Lung (tissue), 12 donors: ENCODE measurements around the gene AURKA. TPM values are rescaled to one million over a fixed set of nuclear protein-coding genes. Genes with fewer than 3 reads are reported as not detected.

Experiments
- ATAC-seq: fragments of 200-7000 bp; cut with Tn5 transposase; one replicate; pipeline ENCODE4 v1.9.1; 2020; ENCODE audit warnings: moderate number of reproducible peaks; ENCODE audit not compliant: insufficient read depth, low FRiP score
- DNase-seq, 3 donors: peaks; one replicate each; pipeline ENCODE4 v3.0.0-alpha.2; 2013 to 2017
- H3K27ac ChIP-seq, 2 donors: one replicate each; pipeline ENCODE4 v1.5.1; 2013; ENCODE audit warnings: mild to moderate bottlenecking in 2 of 2, moderate library complexity in 2 of 2, control low read depth in 1 of 2, inconsistent platforms in 1 of 2, low read depth in 1 of 2, low read length in 1 of 2
- H3K27me3 ChIP-seq, 3 donors: one replicate each; pipeline ENCODE4 v1.5.1; 2013; ENCODE audit warnings: low read length in 2 of 3; ENCODE audit not compliant: control insufficient read depth in 3 of 3, insufficient read depth in 3 of 3
- H3K36me3 ChIP-seq, 4 donors: one replicate each; pipeline ENCODE4 v1.5.1; 2013; ENCODE audit warnings: low read length in 4 of 4, mild to moderate bottlenecking in 1 of 4, moderate library complexity in 1 of 4; ENCODE audit not compliant: control insufficient read depth in 4 of 4, insufficient read depth in 4 of 4
- H3K4me1 ChIP-seq, 5 donors: one replicate each; pipeline ENCODE4 v1.5.1; 2013; ENCODE audit warnings: low read length in 5 of 5, mild to moderate bottlenecking in 2 of 5, moderate library complexity in 1 of 5; ENCODE audit not compliant: control insufficient read depth in 5 of 5, insufficient read depth in 5 of 5
- H3K4me3 ChIP-seq: one replicate; pipeline ENCODE4 v1.5.1; 2013; ENCODE audit warnings: mild to moderate bottlenecking, control low read depth, moderate library complexity
- H3K9ac ChIP-seq, 2 donors: one replicate each; pipeline ENCODE4 v1.5.1; 2013; ENCODE audit warnings: low read length in 2 of 2, control low read depth in 1 of 2; ENCODE audit not compliant: insufficient read depth in 1 of 2
- H3K9me3 ChIP-seq, 4 donors: one replicate each; pipeline ENCODE4 v1.5.1; 2013; ENCODE audit warnings: low read length in 3 of 4, mild to moderate bottlenecking in 1 of 4, moderate library complexity in 1 of 4; ENCODE audit not compliant: control insufficient read depth in 4 of 4, insufficient read depth in 3 of 4
- WGBS, 2 donors: extraction: QIAGEN DNeasy Blood & Tissue Kit; methylation state at CpG; one replicate each; pipeline ENCODE4 v1.1.7; 2013; 5-methylcytosine and 5-hydroxymethylcytosine counted together
- polyA plus RNA-seq, 2 donors: library from polyadenylated mRNA; stranded (reverse); fragments of 200-250 nt; gene quantifications; one replicate each; pipeline ENCODE4 v1.2.1, GENCODE V29; 2013
- total RNA-seq, 2 donors: library from RNA; depleted of rRNA in 1 of 2; stranded (reverse); fragments of >200 nt in 1 of 2; gene quantifications; one replicate each; pipeline ENCODE4 v1.2.1, GENCODE V29; 2014 to 2021
- TF ChIP-seq, protein P1 (sequence below): IDR thresholded peaks from 2 replicates; pipeline ENCODE4 v1.5.1; 2012; ENCODE audit warnings: mild to moderate bottlenecking; ENCODE audit errors: control extremely low read depth, extremely low read depth
- donor health status: control.
- donor health status: control.
- donor health status: Bipolar disorder and iron deficiency.
- donor health status: healthy.
- donor health status: DM: yes; HTN: yes; CAD: no.

AURKA gene
- total and polyA plus RNA-seq, 4 donors = 1.5 to 6.2 (median 3.2) TPM

GRCh38 chr20:56350842-56351241, 41.2 kb downstream of the AURKA start:
- Histone ChIP-seq H3K36me3 (no peaks in the 10 kb centered on the region), H3K9ac (no peak overlapping the region), H3K4me3 (no peak overlapping the region), H3K27ac (no peak overlapping the region), H3K27me3 (no peaks in the 10 kb centered on the region), H3K4me1 (peaks cover 0 to 18% (median 6%) of the 10 kb centered on the region in 5 donors), H3K9me3 (peaks cover 0 to 3% (median 0%) of the 10 kb centered on the region in 4 donors)
- TF ChIP-seq, protein P1, sequence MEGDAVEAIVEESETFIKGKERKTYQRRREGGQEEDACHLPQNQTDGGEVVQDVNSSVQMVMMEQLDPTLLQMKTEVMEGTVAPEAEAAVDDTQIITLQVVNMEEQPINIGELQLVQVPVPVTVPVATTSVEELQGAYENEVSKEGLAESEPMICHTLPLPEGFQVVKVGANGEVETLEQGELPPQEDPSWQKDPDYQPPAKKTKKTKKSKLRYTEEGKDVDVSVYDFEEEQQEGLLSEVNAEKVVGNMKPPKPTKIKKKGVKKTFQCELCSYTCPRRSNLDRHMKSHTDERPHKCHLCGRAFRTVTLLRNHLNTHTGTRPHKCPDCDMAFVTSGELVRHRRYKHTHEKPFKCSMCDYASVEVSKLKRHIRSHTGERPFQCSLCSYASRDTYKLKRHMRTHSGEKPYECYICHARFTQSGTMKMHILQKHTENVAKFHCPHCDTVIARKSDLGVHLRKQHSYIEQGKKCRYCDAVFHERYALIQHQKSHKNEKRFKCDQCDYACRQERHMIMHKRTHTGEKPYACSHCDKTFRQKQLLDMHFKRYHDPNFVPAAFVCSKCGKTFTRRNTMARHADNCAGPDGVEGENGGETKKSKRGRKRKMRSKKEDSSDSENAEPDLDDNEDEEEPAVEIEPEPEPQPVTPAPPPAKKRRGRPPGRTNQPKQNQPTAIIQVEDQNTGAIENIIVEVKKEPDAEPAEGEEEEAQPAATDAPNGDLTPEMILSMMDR = no peak
- ATAC-seq = no peak
- WGBS, 2 donors = 57 to 65% methylated on average over 2 of the region's 2 CpGs
- DNase-seq = no peak

DNA sequence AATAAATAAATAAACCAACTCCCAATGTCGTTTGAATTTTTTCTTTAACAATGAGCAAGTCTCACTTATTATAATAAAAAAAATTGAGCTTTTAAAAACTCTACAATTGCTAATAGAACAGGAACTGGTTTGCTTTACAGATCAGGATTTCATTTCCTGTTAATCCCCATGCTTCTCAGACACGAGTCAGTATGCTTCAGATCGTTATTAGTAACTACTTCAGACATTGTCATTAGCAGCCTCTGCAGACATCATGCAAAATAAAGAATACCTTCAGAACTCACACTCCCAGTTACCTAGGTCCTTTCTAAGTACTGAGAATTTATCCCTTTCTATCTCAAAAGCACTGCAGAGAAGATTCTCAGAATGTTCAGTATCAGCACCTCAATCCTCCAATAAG, 43.3 kb downstream of the AURKA start:
- TF ChIP-seq, protein P1 = no peak
- H3K9me3 ChIP-seq = peaks cover 0 to 6% (median 0%) of the 10 kb centered on the region in 4 donors
- no peak for ATAC-seq
- DNase-seq = no peak
- H3K4me3 ChIP-seq = no peak overlapping the region
- no peak overlapping the region for H3K27ac ChIP-seq
- no peaks in the 10 kb centered on the region for H3K36me3 ChIP-seq
- peaks cover 0 to 18% (median 6%) of the 10 kb centered on the region in 5 donors for H3K4me1 ChIP-seq
- H3K27me3 ChIP-seq = peaks cover 0 to 11% (median 0%) of the 10 kb centered on the region in 3 donors
- WGBS, 2 donors = 2 to 4% methylated on average over 3 of the region's 3 CpGs
- peak overlapping the region in 1 of 2 donors; percentile 3 for H3K9ac ChIP-seq

- DNase-seq (peak; percentile 22 to 65 (median 62)), ATAC-seq (no peak)
- peak overlapping the region in 1 of 2 donors; percentile 3 for H3K9ac ChIP-seq
- TF ChIP-seq, protein P1 = no peak
- H3K27ac ChIP-seq = no peak overlapping the region
- peaks cover 0 to 5% (median 0%) of the 10 kb centered on the region in 4 donors for H3K9me3 ChIP-seq
- H3K27me3 ChIP-seq = peaks cover 0 to 16% (median under 1%) of the 10 kb centered on the region in 3 donors
- no peaks in the 10 kb centered on the region for H3K36me3 ChIP-seq
- H3K4me1 ChIP-seq = peaks cover 0 to 20% (median 6%) of the 10 kb centered on the region in 5 donors
- H3K4me3 ChIP-seq = no peak overlapping the region
- WGBS, 2 donors = 11 to 14% methylated on average over 5 of the region's 5 CpGs
Observed at GRCh38 chr20:56348305-56348693, 43.7 kb downstream of the AURKA start.
